Measurements from ENCODE around the gene DIAPH1.
A peak's percentile ranks its signal among the peaks of the same experiment; 100 is the strongest.

DIAPH1 gene

GRCh38 chr5:141640051-141640415, 21.2 kb upstream of the DIAPH1 start:
- Histone ChIP-seq H3K27ac (ENCODE audit: low read length) (no peak overlapping the region), H3K36me3 (ENCODE audit: control insufficient read depth, insufficient read depth, low read length) (peaks cover 5% of the 10 kb centered on the region)
- WGBS (ENCODE audit: insufficient coverage, insufficient read length): no CpG with 5 or more reads among the region's 3 CpGs

GRCh38 chr5:141639357-141640050, 20.7 kb upstream of the DIAPH1 start:
- Histone ChIP-seq H3K27ac (ENCODE audit: low read length) (no peak overlapping the region), H3K27me3 (ENCODE audit: control insufficient read depth, insufficient read depth, low read length) (no peaks in the 10 kb centered on the region), H3K4me3 (ENCODE audit: low read length) (no peak overlapping the region), H3K4me1 (ENCODE audit: control insufficient read depth, insufficient read depth, low read length) (peaks cover 3% of the 10 kb centered on the region; the same call in 1 of the 2 replicates), H3K9me3 (ENCODE audit: control insufficient read depth, insufficient read depth, low read length) (no peaks in the 10 kb centered on the region), H3K36me3 (ENCODE audit: control insufficient read depth, insufficient read depth, low read length) (peaks cover 3% of the 10 kb centered on the region; the same call in 1 of the 2 replicates)
- no peak for DNase-seq (ENCODE audit: low read depth, low spot score)
- WGBS (ENCODE audit: insufficient coverage, insufficient read length): no CpG with 5 or more reads among the region's 12 CpGs

More at GRCh38 chr5:141640051-141640415, 21.2 kb upstream of the DIAPH1 start:
- peaks cover 3% of the 10 kb centered on the region; the same call in 1 of the 2 replicates for H3K4me1 ChIP-seq (ENCODE audit: control insufficient read depth, insufficient read depth, low read length)
- H3K9me3 ChIP-seq (ENCODE audit: control insufficient read depth, insufficient read depth, low read length): no peaks in the 10 kb centered on the region
- H3K4me3 ChIP-seq (ENCODE audit: low read length): no peak overlapping the region
- DNase-seq (ENCODE audit: low read depth, low spot score): no peak
- no peaks in the 10 kb centered on the region for H3K27me3 ChIP-seq (ENCODE audit: control insufficient read depth, insufficient read depth, low read length)

- H3K27ac ChIP-seq (ENCODE audit: low read length): no peak overlapping the region
- no peaks in the 10 kb centered on the region for H3K27me3 ChIP-seq (ENCODE audit: control insufficient read depth, insufficient read depth, low read length)
- H3K4me1 ChIP-seq (ENCODE audit: control insufficient read depth, insufficient read depth, low read length): peaks cover 3% of the 10 kb centered on the region; the same call in 1 of the 2 replicates
- no peaks in the 10 kb centered on the region for H3K9me3 ChIP-seq (ENCODE audit: control insufficient read depth, insufficient read depth, low read length)
- H3K36me3 ChIP-seq (ENCODE audit: control insufficient read depth, insufficient read depth, low read length): peaks cover 3% of the 10 kb centered on the region; the same call in 1 of the 2 replicates
- DNase-seq (ENCODE audit: low read depth, low spot score): no peak
- H3K4me3 ChIP-seq (ENCODE audit: low read length): no peak overlapping the region
- WGBS (ENCODE audit: insufficient coverage, insufficient read length): no CpG with 5 or more reads among the region's 2 CpGs
Measured at GRCh38 chr5:141638771-141639170, 20.0 kb upstream of the DIAPH1 start.

GRCh38 chr5:141637767-141638419, 19.1 kb upstream of the DIAPH1 start:
- no peak for DNase-seq (ENCODE audit: low read depth, low spot score)
- Histone ChIP-seq H3K27ac (ENCODE audit: low read length) (no peak overlapping the region), H3K4me1 (ENCODE audit: control insufficient read depth, insufficient read depth, low read length) (peaks cover 3% of the 10 kb centered on the region; the same call in 1 of the 2 replicates), H3K27me3 (ENCODE audit: control insufficient read depth, insufficient read depth, low read length) (no peaks in the 10 kb centered on the region), H3K9me3 (ENCODE audit: control insufficient read depth, insufficient read depth, low read length) (no peaks in the 10 kb centered on the region), H3K36me3 (ENCODE audit: control insufficient read depth, insufficient read depth, low read length) (peaks cover 3% of the 10 kb centered on the region; the same call in 1 of the 2 replicates), H3K4me3 (ENCODE audit: low read length) (peak overlapping the region; percentile 75; the same call in 1 of the 2 replicates)
- WGBS (ENCODE audit: insufficient coverage, insufficient read length): no CpG with 5 or more reads among the region's 40 CpGs

GRCh38 chr5:141637123-141637766, 18.4 kb upstream of the DIAPH1 start:
- peaks cover 3% of the 10 kb centered on the region; the same call in 1 of the 2 replicates for H3K4me1 ChIP-seq (ENCODE audit: control insufficient read depth, insufficient read depth, low read length)
- H3K36me3 ChIP-seq (ENCODE audit: control insufficient read depth, insufficient read depth, low read length): no peaks in the 10 kb centered on the region
- H3K27ac ChIP-seq (ENCODE audit: low read length): no peak overlapping the region

GRCh38 chr5:141636413-141637122, 17.8 kb upstream of the DIAPH1 start, which contains the start of the genes HDAC3 and RELL2:
HDAC3 (minus strand) TSS chr5:141636849; CDS start chr5:141636790, 59 bp downstream.
RELL2 (plus strand) TSS chr5:141636997; CDS start chr5:141638226, 1,229 bp downstream.
- Histone ChIP-seq H3K27me3 (ENCODE audit: control insufficient read depth, insufficient read depth, low read length) (no peaks in the 10 kb centered on the region), H3K4me1 (ENCODE audit: control insufficient read depth, insufficient read depth, low read length) (peaks cover 3% of the 10 kb centered on the region; the same call in 1 of the 2 replicates), H3K9me3 (ENCODE audit: control insufficient read depth, insufficient read depth, low read length) (no peaks in the 10 kb centered on the region), H3K27ac (ENCODE audit: low read length) (no peak within 1 kb of the TSS), H3K4me3 (ENCODE audit: low read length) (peak within 1 kb of the TSS; percentile 75), H3K36me3 (ENCODE audit: control insufficient read depth, insufficient read depth, low read length) (no peaks in the 10 kb centered on the region)
- no peak for DNase-seq (ENCODE audit: low read depth, low spot score)
- WGBS (ENCODE audit: insufficient coverage, insufficient read length): no CpG with 5 or more reads among the region's 55 CpGs

More at GRCh38 chr5:141637123-141637766, 18.4 kb upstream of the DIAPH1 start:
- H3K9me3 ChIP-seq (ENCODE audit: control insufficient read depth, insufficient read depth, low read length): no peaks in the 10 kb centered on the region
- peak overlapping the region; percentile 75; the same call in 1 of the 2 replicates for H3K4me3 ChIP-seq (ENCODE audit: low read length)
- whole genome bisulfite sequencing (ENCODE audit: insufficient coverage, insufficient read length): no CpG with 5 or more reads among the region's 63 CpGs
- no peaks in the 10 kb centered on the region for H3K27me3 ChIP-seq (ENCODE audit: control insufficient read depth, insufficient read depth, low read length)
- DNase-seq (ENCODE audit: low read depth, low spot score): no peak

GRCh38 chr5:141636106-141636412, 17.3 kb upstream of the DIAPH1 start:
- H3K4me1 ChIP-seq (ENCODE audit: control insufficient read depth, insufficient read depth, low read length): peaks cover 3% of the 10 kb centered on the region; the same call in 1 of the 2 replicates
- H3K36me3 ChIP-seq (ENCODE audit: control insufficient read depth, insufficient read depth, low read length): no peaks in the 10 kb centered on the region
- no peak overlapping the region for H3K27ac ChIP-seq (ENCODE audit: low read length)
- DNase-seq (ENCODE audit: low read depth, low spot score): no peak
- peak overlapping the region; percentile 75; the same call in 1 of the 2 replicates for H3K4me3 ChIP-seq (ENCODE audit: low read length)
- no peaks in the 10 kb centered on the region for H3K27me3 ChIP-seq (ENCODE audit: control insufficient read depth, insufficient read depth, low read length)
- no peaks in the 10 kb centered on the region for H3K9me3 ChIP-seq (ENCODE audit: control insufficient read depth, insufficient read depth, low read length)
- no CpG with 5 or more reads among the region's 4 CpGs for WGBS (ENCODE audit: insufficient coverage, insufficient read length)

GRCh38 chr5:141635646-141636045, 16.8 kb upstream of the DIAPH1 start:
- WGBS (ENCODE audit: insufficient coverage, insufficient read length): no CpG with 5 or more reads among the region's 7 CpGs
- DNase-seq (ENCODE audit: low read depth, low spot score): no peak
- no peak overlapping the region for H3K27ac ChIP-seq (ENCODE audit: low read length)

GRCh38 chr5:141634720-141635119, 15.9 kb upstream of the DIAPH1 start:
- Histone ChIP-seq H3K36me3 (ENCODE audit: control insufficient read depth, insufficient read depth, low read length) (peaks cover under 1% of the 10 kb centered on the region), H3K27me3 (ENCODE audit: control insufficient read depth, insufficient read depth, low read length) (no peaks in the 10 kb centered on the region), H3K4me1 (ENCODE audit: control insufficient read depth, insufficient read depth, low read length) (peaks cover 3% of the 10 kb centered on the region; the same call in 1 of the 2 replicates), H3K9me3 (ENCODE audit: control insufficient read depth, insufficient read depth, low read length) (no peaks in the 10 kb centered on the region), H3K4me3 (ENCODE audit: low read length) (no peak overlapping the region), H3K27ac (ENCODE audit: low read length) (no peak overlapping the region)
- no peak for DNase-seq (ENCODE audit: low read depth, low spot score)
- WGBS (ENCODE audit: insufficient coverage, insufficient read length): no CpG with 5 or more reads among the region's 6 CpGs

More at GRCh38 chr5:141635646-141636045, 16.8 kb upstream of the DIAPH1 start:
- H3K27me3 ChIP-seq (ENCODE audit: control insufficient read depth, insufficient read depth, low read length): no peaks in the 10 kb centered on the region
- peaks cover 3% of the 10 kb centered on the region; the same call in 1 of the 2 replicates for H3K4me1 ChIP-seq (ENCODE audit: control insufficient read depth, insufficient read depth, low read length)
- H3K36me3 ChIP-seq (ENCODE audit: control insufficient read depth, insufficient read depth, low read length): no peaks in the 10 kb centered on the region
- H3K9me3 ChIP-seq (ENCODE audit: control insufficient read depth, insufficient read depth, low read length): no peaks in the 10 kb centered on the region
- H3K4me3 ChIP-seq (ENCODE audit: low read length): no peak overlapping the region; the same call in 1 of the 2 replicates

All from iPS DF 6.9 (cell line).